Measurements from ENCODE around the gene RPP25.
"Not testable (repeated sequence)": the region's sequence is repeated elsewhere in the genome, so short reads cannot be mapped to it uniquely, and the experiment has no call there.

The RPP25 gene

DNA sequence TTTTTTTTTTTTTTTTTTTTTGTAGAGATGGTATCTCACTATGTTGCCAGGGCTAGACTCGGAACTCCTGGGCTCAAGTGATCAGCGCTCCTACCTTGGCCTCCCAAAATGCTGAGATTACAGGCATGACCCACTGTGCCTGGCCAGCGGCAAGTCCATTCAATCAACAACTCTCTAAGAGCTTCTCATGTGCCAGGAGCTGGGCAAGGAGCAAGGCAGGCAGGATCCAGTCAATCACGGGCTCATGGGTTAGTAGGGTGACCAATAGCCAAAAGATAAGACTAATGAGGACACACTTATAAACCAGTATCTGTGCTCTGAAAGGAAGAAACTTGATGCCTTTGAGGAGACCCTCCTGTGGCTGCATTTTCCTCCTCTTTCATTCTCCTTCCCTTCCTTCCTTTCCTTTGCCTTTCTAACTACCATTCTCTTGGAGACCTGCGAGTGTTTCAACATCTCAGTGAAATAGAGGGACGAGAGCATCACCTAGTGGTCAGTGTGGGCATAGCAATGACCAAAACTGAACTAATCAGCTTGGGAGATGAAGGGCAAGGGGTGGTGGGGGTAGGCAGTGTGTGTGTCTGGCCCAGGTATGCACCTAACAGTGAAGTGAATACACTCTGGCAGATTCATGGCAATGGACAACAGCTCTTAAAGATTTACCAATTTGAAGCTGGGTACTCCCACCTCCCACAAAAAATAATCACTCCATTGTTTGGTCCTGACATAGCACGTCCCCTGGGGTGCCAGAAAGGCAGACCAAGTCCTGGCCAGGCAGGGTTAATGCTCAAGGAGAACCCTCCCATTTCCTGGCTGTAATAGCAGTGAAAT, 6.3 kb downstream of the RPP25 start:
- TF ChIP-seq, protein P1, sequence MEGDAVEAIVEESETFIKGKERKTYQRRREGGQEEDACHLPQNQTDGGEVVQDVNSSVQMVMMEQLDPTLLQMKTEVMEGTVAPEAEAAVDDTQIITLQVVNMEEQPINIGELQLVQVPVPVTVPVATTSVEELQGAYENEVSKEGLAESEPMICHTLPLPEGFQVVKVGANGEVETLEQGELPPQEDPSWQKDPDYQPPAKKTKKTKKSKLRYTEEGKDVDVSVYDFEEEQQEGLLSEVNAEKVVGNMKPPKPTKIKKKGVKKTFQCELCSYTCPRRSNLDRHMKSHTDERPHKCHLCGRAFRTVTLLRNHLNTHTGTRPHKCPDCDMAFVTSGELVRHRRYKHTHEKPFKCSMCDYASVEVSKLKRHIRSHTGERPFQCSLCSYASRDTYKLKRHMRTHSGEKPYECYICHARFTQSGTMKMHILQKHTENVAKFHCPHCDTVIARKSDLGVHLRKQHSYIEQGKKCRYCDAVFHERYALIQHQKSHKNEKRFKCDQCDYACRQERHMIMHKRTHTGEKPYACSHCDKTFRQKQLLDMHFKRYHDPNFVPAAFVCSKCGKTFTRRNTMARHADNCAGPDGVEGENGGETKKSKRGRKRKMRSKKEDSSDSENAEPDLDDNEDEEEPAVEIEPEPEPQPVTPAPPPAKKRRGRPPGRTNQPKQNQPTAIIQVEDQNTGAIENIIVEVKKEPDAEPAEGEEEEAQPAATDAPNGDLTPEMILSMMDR (conservative IDR thresholded peaks at IDR 0.05): peak; percentile 98
- no peak for TF ChIP-seq ZFX (IDR thresholded peaks at IDR 0.05)
- no peak overlapping the region for H3K27ac ChIP-seq

DNA sequence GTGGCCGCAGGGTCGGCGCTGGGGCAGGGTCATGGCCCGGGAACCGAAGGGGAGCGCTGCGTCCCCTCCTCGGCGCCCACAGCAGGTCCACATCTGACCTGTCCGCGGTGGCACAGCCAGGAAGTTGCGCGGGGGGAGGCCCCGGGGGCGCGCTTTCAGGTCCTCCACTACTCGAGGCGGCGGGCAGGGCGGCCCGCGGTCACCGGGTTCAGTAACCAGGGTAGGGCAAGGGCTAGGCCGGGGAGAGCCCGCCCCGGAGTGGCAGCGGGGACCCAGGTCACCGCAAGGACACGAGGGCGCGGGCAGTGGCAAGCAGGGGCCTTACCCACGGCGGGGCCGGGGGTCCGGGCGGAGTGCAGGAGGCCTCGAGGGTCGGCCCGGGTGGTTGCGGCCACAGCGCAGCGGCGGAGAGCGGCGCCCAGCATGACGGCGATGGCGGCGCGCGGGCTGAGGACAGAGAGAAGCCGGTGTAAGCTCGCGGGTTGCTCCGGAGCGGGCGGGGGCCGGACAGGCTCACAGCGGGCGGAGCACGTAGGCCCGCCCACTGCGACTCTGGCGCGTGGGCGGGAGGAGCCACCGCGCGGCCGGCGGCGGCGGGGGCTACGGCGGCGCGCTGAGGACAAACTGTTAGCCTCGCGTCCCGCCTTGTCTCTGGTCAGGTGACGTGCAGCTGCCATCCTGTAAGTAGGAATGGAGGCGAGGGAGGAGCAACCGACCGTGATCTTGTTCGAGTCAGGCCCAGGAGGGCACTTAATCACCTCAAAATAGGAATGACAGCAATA, 18.8 kb downstream of the RPP25 start, which contains the start of gene COX5A:
COX5A (minus strand) TSS at position 484 of the 782 bp plus-strand sequence; CDS start at position 425, 59 bp downstream.
- H3K27ac ChIP-seq: peak within 1 kb of the TSS; percentile 98
- TF ChIP-seq, protein P1 (conservative IDR thresholded peaks at IDR 0.05): no peak
- TF ChIP-seq ZFX (IDR thresholded peaks at IDR 0.05): peak; percentile 98

DNA sequence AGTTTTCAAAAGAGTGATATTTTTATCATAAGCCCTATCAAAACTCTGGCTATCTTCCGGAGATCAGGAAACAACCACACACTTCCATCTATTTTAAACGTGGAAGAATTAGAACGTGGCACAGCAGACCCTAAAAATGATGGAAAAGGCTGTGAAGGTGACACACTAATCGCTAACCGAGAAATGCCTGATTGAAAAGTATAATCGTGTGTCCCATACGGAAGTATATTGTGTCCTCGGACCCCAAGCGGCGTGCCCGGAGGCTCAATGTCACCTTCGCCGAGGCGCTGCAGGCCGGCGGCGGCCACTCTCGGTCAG, 19.3 kb downstream of the RPP25 start:
- peak overlapping the region; percentile 98 for H3K27ac ChIP-seq
- TF ChIP-seq, protein P1 (conservative IDR thresholded peaks at IDR 0.05): no peak
- no peak for TF ChIP-seq ZFX (IDR thresholded peaks at IDR 0.05)

- H3K27ac ChIP-seq: not testable (repeated sequence)
Measured at GRCh38 chr15:74935193-74935592, 21.4 kb downstream of the RPP25 start.

DNA sequence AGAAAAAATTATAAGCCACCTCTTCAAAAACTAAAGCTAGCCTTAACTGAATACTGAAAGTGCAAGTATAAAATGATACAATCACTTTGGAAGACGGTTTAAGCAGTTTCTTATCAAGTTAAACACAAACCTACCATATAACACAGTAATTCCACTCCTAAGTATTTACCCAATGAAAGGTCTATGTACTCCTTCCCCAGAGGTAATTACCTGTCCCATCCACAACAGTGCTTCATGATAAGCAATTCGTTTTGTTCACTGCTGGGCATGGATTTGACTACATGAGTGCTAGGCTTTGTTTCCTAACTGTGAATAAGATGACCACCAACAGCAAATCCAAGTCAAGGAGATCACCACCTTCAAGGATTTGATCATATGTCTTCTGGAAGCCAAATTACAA, 23.0 kb downstream of the RPP25 start:
- TF ChIP-seq ZFX (IDR thresholded peaks at IDR 0.05): no peak
- TF ChIP-seq, protein P1 (conservative IDR thresholded peaks at IDR 0.05): no peak
- no peak overlapping the region for H3K27ac ChIP-seq

DNA sequence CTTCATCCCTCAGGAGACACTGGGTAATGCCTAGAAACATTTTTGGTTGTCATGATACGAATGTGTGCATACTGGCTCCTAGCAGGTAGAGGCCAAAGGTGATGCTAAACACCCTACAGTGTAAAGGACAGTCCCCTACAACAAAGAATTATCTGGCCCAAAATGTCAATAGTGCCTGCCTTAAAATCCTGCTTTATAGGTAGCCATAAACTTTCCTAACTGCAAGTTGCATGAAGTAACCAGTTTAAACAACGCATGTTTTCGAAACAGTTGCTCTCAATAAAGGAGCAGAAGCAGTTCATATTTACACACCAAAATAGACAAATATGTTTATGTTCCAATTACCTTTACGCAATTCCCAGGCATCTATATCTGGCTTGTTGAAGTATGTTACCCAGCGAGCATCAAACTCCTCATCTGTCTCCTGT, 27.8 kb downstream of the RPP25 start:
- H3K27ac ChIP-seq: no peak overlapping the region
- TF ChIP-seq, protein P1 (conservative IDR thresholded peaks at IDR 0.05): no peak
- no peak for TF ChIP-seq ZFX (IDR thresholded peaks at IDR 0.05)

DNA sequence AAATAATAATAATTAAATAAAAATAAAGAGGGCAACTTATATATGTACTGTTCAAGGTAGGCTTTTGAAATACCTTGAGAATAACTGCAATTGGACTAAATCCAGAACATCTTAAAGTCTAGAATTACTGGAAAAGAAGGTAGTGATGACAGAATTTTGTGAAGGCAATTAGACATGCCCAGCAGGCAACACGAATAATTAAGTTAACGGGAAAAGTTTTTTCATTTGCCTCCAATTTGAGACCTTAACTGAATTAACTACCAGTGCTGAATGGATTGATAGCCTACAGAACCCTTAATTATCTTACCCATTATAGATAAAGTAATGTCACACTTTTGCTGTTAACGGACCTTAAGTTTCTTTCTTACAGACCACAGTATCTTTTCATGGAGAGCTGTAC, 32.0 kb downstream of the RPP25 start:
- TF ChIP-seq, protein P1 (conservative IDR thresholded peaks at IDR 0.05): no peak
- no peak for TF ChIP-seq ZFX (IDR thresholded peaks at IDR 0.05)
- H3K27ac ChIP-seq: no peak overlapping the region
